Ovary (tissue), 3 donors: Measurements from ENCODE around the gene LAMA1.

Experiments used
- POLR2A ChIP-seq: fragments of 450-650 bp; IDR thresholded peaks from one replicate; pipeline ENCODE4 v1.6.1; 2017; ENCODE audit warnings: antibody characterized with exemption, mild to moderate bottlenecking, moderate library complexity
- TF ChIP-seq, protein P1 (sequence below), 3 donors: fragments of 450-650 bp in 2 of 3; fragments of 200-600 bp in 1 of 3; IDR thresholded peaks; one replicate each; pipeline versions ENCODE4 v1.5.1 to v1.8.0; 2016 to 2022; ENCODE audit warnings: antibody characterized with exemption in 3 of 3, mild to moderate bottlenecking in 1 of 3
- donor health status: DM: no; HTN: no; CAD: no.

DNA sequence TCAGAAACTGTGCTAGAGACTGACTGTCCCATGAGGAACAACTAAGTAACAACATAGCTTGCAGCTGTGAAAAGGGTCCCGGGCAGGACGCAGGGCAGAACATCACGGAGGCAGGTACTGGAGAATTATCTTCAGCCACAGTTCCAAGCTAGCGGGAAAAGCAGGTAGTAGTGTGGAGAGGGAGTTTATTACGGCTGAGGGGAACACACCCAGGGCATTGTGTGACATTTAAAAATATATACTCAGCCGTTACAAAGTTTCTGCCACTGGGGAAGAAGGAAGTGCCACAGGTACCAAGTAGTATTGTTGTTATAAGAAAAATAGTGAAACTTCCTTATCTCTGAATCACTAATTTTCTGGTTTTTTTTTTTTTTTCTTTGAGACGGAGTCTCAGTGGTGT is 179.6 kb downstream of the LAMA1 start:
- TF ChIP-seq, protein P1, sequence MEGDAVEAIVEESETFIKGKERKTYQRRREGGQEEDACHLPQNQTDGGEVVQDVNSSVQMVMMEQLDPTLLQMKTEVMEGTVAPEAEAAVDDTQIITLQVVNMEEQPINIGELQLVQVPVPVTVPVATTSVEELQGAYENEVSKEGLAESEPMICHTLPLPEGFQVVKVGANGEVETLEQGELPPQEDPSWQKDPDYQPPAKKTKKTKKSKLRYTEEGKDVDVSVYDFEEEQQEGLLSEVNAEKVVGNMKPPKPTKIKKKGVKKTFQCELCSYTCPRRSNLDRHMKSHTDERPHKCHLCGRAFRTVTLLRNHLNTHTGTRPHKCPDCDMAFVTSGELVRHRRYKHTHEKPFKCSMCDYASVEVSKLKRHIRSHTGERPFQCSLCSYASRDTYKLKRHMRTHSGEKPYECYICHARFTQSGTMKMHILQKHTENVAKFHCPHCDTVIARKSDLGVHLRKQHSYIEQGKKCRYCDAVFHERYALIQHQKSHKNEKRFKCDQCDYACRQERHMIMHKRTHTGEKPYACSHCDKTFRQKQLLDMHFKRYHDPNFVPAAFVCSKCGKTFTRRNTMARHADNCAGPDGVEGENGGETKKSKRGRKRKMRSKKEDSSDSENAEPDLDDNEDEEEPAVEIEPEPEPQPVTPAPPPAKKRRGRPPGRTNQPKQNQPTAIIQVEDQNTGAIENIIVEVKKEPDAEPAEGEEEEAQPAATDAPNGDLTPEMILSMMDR (IDR thresholded peaks at IDR 0.05), result no peak
- TF ChIP-seq POLR2A, result no peak
